HL-60 (cell line): ENCODE data around the gene PPFIBP2.

Source experiments
- CTCF ChIP-seq: IDR thresholded peaks from one replicate; pipeline ENCODE4 v1.5.1; 2011; ENCODE audit warnings: low read length, control low read depth, inconsistent platforms; ENCODE audit not compliant: insufficient read depth
- GABPA ChIP-seq: IDR thresholded peaks from 2 replicates; pipeline ENCODE4 v1.6.1; 2012; ENCODE audit warnings: low read depth
- POLR2AphosphoS5 ChIP-seq: IDR thresholded peaks from 2 replicates; pipeline ENCODE4 v1.6.1; 2012; ENCODE audit warnings: low read depth
- SPI1 ChIP-seq: IDR thresholded peaks from 2 replicates; pipeline ENCODE4 v1.6.1; 2012; ENCODE audit warnings: low read depth, mild to moderate bottlenecking, borderline replicate concordance
- TF ChIP-seq, protein P1 (sequence below): IDR thresholded peaks from 2 replicates; pipeline ENCODE4 v1.6.1; 2012; ENCODE audit warnings: low read depth; ENCODE audit not compliant: insufficient replicate concordance

DNA sequence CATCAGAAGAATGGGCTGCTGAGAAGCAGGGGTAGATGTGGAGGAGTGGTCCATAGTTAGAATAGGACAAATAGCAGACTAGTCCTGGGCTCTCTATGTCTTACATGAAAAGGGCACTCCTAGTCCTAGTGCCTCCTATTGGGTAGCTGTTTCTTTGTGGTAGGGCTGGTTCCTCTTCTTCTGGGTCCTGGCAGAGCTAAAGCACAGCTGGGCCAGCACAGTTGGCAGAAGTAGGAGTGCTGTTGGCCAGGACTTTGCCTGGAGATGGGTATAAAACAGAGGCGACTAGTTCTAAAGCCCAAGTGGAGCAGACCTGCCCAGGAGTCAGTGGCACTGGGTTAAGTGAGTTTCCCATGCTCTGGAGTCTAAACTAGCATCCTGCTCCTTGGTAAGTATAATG, 55.2 kb downstream of the PPFIBP2 start:
- TF ChIP-seq CTCF (no peak), POLR2AphosphoS5 (no peak), SPI1 (no peak), GABPA (no peak)
- TF ChIP-seq, protein P1, sequence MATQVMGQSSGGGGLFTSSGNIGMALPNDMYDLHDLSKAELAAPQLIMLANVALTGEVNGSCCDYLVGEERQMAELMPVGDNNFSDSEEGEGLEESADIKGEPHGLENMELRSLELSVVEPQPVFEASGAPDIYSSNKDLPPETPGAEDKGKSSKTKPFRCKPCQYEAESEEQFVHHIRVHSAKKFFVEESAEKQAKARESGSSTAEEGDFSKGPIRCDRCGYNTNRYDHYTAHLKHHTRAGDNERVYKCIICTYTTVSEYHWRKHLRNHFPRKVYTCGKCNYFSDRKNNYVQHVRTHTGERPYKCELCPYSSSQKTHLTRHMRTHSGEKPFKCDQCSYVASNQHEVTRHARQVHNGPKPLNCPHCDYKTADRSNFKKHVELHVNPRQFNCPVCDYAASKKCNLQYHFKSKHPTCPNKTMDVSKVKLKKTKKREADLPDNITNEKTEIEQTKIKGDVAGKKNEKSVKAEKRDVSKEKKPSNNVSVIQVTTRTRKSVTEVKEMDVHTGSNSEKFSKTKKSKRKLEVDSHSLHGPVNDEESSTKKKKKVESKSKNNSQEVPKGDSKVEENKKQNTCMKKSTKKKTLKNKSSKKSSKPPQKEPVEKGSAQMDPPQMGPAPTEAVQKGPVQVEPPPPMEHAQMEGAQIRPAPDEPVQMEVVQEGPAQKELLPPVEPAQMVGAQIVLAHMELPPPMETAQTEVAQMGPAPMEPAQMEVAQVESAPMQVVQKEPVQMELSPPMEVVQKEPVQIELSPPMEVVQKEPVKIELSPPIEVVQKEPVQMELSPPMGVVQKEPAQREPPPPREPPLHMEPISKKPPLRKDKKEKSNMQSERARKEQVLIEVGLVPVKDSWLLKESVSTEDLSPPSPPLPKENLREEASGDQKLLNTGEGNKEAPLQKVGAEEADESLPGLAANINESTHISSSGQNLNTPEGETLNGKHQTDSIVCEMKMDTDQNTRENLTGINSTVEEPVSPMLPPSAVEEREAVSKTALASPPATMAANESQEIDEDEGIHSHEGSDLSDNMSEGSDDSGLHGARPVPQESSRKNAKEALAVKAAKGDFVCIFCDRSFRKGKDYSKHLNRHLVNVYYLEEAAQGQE = no peak
